ENCODE data around the gene CASQ1.

Gene CASQ1

DNA sequence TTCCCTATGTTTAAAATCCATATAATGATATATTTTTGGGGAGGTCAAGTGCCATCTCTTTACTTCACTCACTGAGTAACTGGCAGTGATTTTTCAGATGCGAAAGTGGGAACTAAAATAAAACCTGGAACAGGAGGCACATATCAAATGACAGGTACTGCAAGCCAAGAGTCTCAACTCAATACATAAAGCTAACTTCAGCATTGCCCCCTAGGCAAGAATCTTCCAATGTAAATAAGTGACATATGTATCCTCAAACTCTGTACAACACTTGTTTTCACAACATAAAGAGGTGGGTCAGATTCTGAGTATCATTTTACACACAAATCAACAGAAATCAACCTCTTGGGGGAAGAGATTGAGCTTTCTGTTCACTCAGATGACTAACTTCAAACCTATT is 53.8 kb downstream of the CASQ1 start:
- no peak overlapping the region for H3K4me3 ChIP-seq (ENCODE audit: low read depth, low read length)
- TF ChIP-seq, protein P1, sequence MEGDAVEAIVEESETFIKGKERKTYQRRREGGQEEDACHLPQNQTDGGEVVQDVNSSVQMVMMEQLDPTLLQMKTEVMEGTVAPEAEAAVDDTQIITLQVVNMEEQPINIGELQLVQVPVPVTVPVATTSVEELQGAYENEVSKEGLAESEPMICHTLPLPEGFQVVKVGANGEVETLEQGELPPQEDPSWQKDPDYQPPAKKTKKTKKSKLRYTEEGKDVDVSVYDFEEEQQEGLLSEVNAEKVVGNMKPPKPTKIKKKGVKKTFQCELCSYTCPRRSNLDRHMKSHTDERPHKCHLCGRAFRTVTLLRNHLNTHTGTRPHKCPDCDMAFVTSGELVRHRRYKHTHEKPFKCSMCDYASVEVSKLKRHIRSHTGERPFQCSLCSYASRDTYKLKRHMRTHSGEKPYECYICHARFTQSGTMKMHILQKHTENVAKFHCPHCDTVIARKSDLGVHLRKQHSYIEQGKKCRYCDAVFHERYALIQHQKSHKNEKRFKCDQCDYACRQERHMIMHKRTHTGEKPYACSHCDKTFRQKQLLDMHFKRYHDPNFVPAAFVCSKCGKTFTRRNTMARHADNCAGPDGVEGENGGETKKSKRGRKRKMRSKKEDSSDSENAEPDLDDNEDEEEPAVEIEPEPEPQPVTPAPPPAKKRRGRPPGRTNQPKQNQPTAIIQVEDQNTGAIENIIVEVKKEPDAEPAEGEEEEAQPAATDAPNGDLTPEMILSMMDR (conservative IDR thresholded peaks at IDR 0.05; ENCODE audit: low read depth, low read length), result no peak
- DNase-seq (ENCODE audit: low read depth), result no peak

DNA sequence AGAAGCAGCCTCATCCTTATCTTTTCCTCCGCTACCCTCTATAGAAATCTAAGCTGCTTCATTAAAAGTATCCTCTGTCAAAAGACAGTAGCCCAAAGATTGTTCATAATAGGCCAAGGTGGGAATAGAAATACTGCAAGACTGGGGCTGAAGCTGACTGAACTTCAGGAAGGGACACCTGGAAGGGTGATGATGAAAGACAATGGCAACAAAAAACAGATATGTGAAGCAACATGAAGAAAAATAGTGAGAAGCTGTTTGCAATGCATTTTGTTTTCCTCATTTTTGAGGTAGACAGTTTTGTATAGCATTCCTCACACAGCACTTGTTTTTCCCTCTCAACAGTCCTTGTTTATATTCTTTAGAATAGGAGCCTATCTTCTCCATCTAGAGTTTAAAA is 55.1 kb downstream of the CASQ1 start:
- TF ChIP-seq, protein P1 (conservative IDR thresholded peaks at IDR 0.05; ENCODE audit: low read depth, low read length), result no peak
- no peak for DNase-seq (ENCODE audit: low read depth)
- no peak overlapping the region for H3K4me3 ChIP-seq (ENCODE audit: low read depth, low read length)

DNA sequence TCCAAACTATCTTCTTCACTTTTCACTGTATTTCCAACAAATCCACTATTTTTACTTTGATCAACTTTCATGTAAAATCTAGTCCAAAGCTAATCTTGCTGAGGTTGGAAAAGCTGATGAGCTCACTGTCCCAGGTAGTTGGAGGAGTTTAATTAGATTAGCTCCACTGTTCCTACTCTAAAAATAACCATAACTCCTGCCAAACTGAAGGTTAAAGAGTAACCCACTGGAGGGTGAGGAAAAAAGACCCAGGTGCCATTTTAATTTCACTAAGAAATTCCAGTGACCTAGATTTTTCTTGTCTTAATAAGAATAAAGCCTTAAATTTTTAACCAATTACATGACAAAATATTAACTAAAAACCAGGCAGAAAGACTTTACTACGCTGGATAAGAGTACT is 56.7 kb downstream of the CASQ1 start:
- H3K4me3 ChIP-seq (ENCODE audit: low read depth, low read length), result no peak overlapping the region
- TF ChIP-seq, protein P1 (conservative IDR thresholded peaks at IDR 0.05; ENCODE audit: low read depth, low read length), result no peak
- no peak for DNase-seq (ENCODE audit: low read depth)

- H3K4me3 ChIP-seq (ENCODE audit: low read depth, low read length), result no peak overlapping the region
- TF ChIP-seq, protein P1 (conservative IDR thresholded peaks at IDR 0.05; ENCODE audit: low read depth, low read length), result no peak
- no peak for DNase-seq (ENCODE audit: low read depth)
Observed at GRCh38 chr1:160251011-160251410, 60.6 kb downstream of the CASQ1 start.
